HEK293T (cell line): ENCODE data around the gene OPA1.

ENCODE experiments used
- ARNT ChIP-seq: fragments of 450-650 bp; IDR thresholded peaks from 2 replicates; pipeline ENCODE4 v1.6.1; 2017; ENCODE audit warnings: mild to moderate bottlenecking
- BHLHE40 ChIP-seq: fragments of 450-650 bp; IDR thresholded peaks from 2 replicates; pipeline ENCODE4 v1.6.1; 2016; ENCODE audit warnings: mild to moderate bottlenecking, moderate library complexity, borderline replicate concordance
- CTBP1 ChIP-seq: fragments of 450-650 bp; IDR thresholded peaks from 2 replicates; pipeline ENCODE4 v1.6.1; 2016; ENCODE audit warnings: borderline replicate concordance
- FOXA1 ChIP-seq: fragments of 450-650 bp; IDR thresholded peaks from 2 replicates; pipeline ENCODE4 v1.6.1; 2016; ENCODE audit warnings: mild to moderate bottlenecking
- FOXK2 ChIP-seq: fragments of 450-650 bp; IDR thresholded peaks from 2 replicates; pipeline ENCODE4 v1.6.1; 2016; ENCODE audit warnings: mild to moderate bottlenecking
- FOXM1 ChIP-seq: fragments of 450-650 bp; IDR thresholded peaks from 2 replicates; pipeline ENCODE4 v1.6.1; 2017; ENCODE audit warnings: mild to moderate bottlenecking, borderline replicate concordance
- NFRKB ChIP-seq: fragments of 450-650 bp; IDR thresholded peaks from 2 replicates; pipeline ENCODE4 v1.6.1; 2016; ENCODE audit warnings: mild to moderate bottlenecking, moderate library complexity
- SP1 ChIP-seq: fragments of 450-650 bp; IDR thresholded peaks from 2 replicates; pipeline ENCODE4 v1.6.1; 2017
- SUZ12 ChIP-seq: fragments of 450-650 bp; IDR thresholded peaks from 2 replicates; pipeline ENCODE4 v1.6.1; 2016; ENCODE audit warnings: mild to moderate bottlenecking
- TARDBP ChIP-seq: fragments of 450-650 bp; IDR thresholded peaks from 2 replicates; pipeline ENCODE4 v1.6.1; 2016
- TF ChIP-seq, protein P1 (sequence below): fragments of 450-650 bp; IDR thresholded peaks from 2 replicates; pipeline ENCODE4 v1.6.1; 2016

DNA sequence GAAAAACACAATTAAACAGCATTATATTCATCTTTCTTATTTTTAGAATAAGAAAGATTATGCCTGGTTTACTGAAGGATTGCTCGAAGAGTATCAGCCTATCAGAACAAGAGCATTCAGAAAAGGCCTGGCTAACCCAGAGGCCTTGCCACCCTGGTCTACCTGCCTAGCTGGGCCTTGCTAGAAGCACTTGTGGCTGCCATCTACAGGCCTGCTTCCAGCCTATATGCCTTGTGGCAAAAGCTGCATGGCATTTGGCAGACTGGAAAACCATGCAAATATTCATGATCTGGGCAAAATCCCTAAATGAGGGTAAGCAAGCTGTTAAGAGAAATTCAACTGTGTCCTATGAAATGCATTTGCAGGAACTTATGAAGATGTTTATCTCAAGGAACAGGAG is 29.0 kb upstream of the OPA1 start:
- TF ChIP-seq SUZ12 (no peak), SP1 (no peak), ARNT (no peak), FOXK2 (no peak), BHLHE40 (no peak), NFRKB (no peak), TARDBP (no peak), FOXA1 (no peak), FOXM1 (no peak), CTBP1 (no peak)
- TF ChIP-seq, protein P1, sequence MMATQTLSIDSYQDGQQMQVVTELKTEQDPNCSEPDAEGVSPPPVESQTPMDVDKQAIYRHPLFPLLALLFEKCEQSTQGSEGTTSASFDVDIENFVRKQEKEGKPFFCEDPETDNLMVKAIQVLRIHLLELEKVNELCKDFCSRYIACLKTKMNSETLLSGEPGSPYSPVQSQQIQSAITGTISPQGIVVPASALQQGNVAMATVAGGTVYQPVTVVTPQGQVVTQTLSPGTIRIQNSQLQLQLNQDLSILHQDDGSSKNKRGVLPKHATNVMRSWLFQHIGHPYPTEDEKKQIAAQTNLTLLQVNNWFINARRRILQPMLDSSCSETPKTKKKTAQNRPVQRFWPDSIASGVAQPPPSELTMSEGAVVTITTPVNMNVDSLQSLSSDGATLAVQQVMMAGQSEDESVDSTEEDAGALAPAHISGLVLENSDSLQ = no peak
